Measurements from ENCODE around the gene VWA3A. TPM values are rescaled to one million over a fixed set of nuclear protein-coding genes. Genes with fewer than 3 reads are reported as not detected.

The VWA3A gene
- total and polyA plus RNA-seq, 8 donors = 0.30 to 0.37 TPM; not detected in 6

GRCh38 chr16:22075776-22076175 is 16.6 kb upstream of the VWA3A start:
- no peak for TF ChIP-seq POLR2AphosphoS5 (IDR thresholded peaks at IDR 0.05)
- no peak for TF ChIP-seq EP300 (IDR thresholded peaks at IDR 0.05)
- TF ChIP-seq CTCF (IDR thresholded peaks at IDR 0.05) = no peak
- no peak for TF ChIP-seq POLR2A (IDR thresholded peaks at IDR 0.05)
- H3K36me3 ChIP-seq = peaks cover 0 to 17% (median 12%) of the 10 kb centered on the region in 4 donors
- no peaks in the 10 kb centered on the region for H3K9me3 ChIP-seq
- intact Hi-C loops (cut with DNase I; ENCODE audit: low total_unique reads) = loop anchor here (5.0 kb wide), 1 partner anchor 78 kb away; no protein-coding TSS in a partner anchor
- no peak overlapping the region for H3K27ac ChIP-seq
- no peak overlapping the region for H3K4me3 ChIP-seq
- 92 to 100% (median 95%) methylated on average over 1 of the region's 1 CpG for WGBS, 5 donors
- no peak for DNase-seq
- no peaks in the 10 kb centered on the region for H3K27me3 ChIP-seq
- H3K4me1 ChIP-seq = peaks cover 0 to 28% (median 16%) of the 10 kb centered on the region in 4 donors

GRCh38 chr16:22077700-22078313 is 14.5 kb upstream of the VWA3A start:
- H3K27ac ChIP-seq = no peak overlapping the region
- intact Hi-C loops (cut with DNase I; ENCODE audit: low total_unique reads) = loop anchor here (5.0 kb wide), 1 partner anchor 81 kb away; no protein-coding TSS in a partner anchor
- no peaks in the 10 kb centered on the region for H3K9me3 ChIP-seq
- TF ChIP-seq POLR2AphosphoS5 (IDR thresholded peaks at IDR 0.05) (no peak), CTCF (IDR thresholded peaks at IDR 0.05) (peak in 5 of 7 experiments; percentile 43 to 78 (median 71))
- WGBS, 5 donors = 39 to 44% (median 41%) methylated on average over 8 of the region's 8 CpGs
- peaks cover 0 to 13% (median 5%) of the 10 kb centered on the region in 4 donors for H3K4me1 ChIP-seq
- H3K36me3 ChIP-seq = peaks cover 0 to 25% (median 14%) of the 10 kb centered on the region in 4 donors
- DNase-seq = peak; percentile 74 to 82
- H3K4me3 ChIP-seq = no peak overlapping the region
- H3K27me3 ChIP-seq = no peaks in the 10 kb centered on the region

DNA sequence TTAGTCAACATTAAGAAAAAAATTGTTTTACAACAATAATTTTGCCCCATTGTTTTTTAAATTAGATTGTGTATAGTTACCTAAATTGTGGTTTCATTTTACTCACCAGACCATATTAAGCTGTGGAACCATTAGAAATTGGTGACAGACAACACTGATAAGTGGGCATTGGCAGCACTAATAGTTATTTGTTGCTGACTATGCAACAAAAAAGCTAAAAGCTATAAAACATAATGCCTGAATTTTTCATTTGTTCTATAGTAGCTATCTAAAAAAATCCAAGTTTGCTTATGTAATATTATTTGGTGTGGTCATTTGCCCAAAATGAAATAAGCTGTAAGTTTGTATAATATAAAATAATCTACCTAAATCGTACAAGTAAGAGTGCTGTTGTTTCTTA is 13.7 kb upstream of the VWA3A start:
- 74 to 89% (median 77%) methylated on average over 1 of the region's 1 CpG for WGBS, 5 donors
- H3K36me3 ChIP-seq = peaks cover 0 to 25% (median 14%) of the 10 kb centered on the region in 4 donors
- TF ChIP-seq EP300 (IDR thresholded peaks at IDR 0.05) (no peak), POLR2A (IDR thresholded peaks at IDR 0.05) (no peak), CTCF (IDR thresholded peaks at IDR 0.05) (no peak)
- H3K4me3 ChIP-seq = no peak overlapping the region
- no peaks in the 10 kb centered on the region for H3K9me3 ChIP-seq
- no peak overlapping the region for H3K27ac ChIP-seq
- DNase-seq = no peak
- intact Hi-C loops (cut with DNase I; ENCODE audit: low total_unique reads) = loop anchor here (5.0 kb wide), 1 partner anchor 81 kb away; no protein-coding TSS in a partner anchor
- no peaks in the 10 kb centered on the region for H3K27me3 ChIP-seq
- peaks cover 0 to 4% (median 2%) of the 10 kb centered on the region in 4 donors for H3K4me1 ChIP-seq

DNA sequence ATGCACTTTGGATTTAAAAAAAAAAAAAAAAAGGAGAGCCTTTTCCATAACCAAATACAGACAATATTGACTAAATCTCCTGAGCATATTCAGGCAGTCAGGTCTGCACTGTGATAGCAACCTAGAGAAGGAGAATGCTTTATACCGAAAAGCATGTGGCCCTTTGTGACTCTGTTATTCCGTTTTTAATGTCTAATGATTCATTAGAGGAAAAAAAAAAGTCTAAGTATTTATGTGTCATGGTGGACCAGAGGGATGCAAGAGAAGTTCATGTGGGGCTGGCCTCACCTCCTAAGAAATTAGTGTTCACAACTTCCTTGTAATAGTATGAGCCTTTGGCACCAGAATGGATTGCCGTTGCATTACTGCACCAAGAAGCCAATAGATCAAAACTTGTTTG is 11.3 kb upstream of the VWA3A start:
- DNase-seq = no peak
- Histone ChIP-seq H3K36me3 (peaks cover 0 to 30% (median 21%) of the 10 kb centered on the region in 4 donors), H3K4me3 (no peak overlapping the region), H3K27me3 (no peaks in the 10 kb centered on the region), H3K4me1 (no peaks in the 10 kb centered on the region), H3K9me3 (no peaks in the 10 kb centered on the region), H3K27ac (no peak overlapping the region)
- intact Hi-C loops (cut with DNase I; ENCODE audit: low total_unique reads) = loop anchor here (10.0 kb wide), 1 partner anchor 94 kb away; no protein-coding TSS in a partner anchor
- 88 to 92% (median 89%) methylated on average over 3 of the region's 3 CpGs for WGBS, 5 donors
- TF ChIP-seq CTCF (IDR thresholded peaks at IDR 0.05) (no peak), POLR2A (IDR thresholded peaks at IDR 0.05) (no peak), POLR2AphosphoS5 (IDR thresholded peaks at IDR 0.05) (no peak), EP300 (IDR thresholded peaks at IDR 0.05) (no peak)

All from stomach (tissue), 9 donors.